B cell (primary cell): ENCODE data around the gene FBXO3.

Experiments
- EZH2 ChIP-seq: IDR thresholded peaks from 2 replicates; pipeline ENCODE4 v1.6.1; 2012; ENCODE audit warnings: borderline replicate concordance, low read depth, mild to moderate bottlenecking, moderate library complexity, low read length; ENCODE audit not compliant: insufficient read depth, poor library complexity, severe bottlenecking
- TF ChIP-seq, protein P1 (sequence below): fragments of 200-600 bp; IDR thresholded peaks from one replicate; pipeline ENCODE4 v1.8.0; 2022; ENCODE audit warnings: antibody characterized with exemption, mild to moderate bottlenecking

DNA sequence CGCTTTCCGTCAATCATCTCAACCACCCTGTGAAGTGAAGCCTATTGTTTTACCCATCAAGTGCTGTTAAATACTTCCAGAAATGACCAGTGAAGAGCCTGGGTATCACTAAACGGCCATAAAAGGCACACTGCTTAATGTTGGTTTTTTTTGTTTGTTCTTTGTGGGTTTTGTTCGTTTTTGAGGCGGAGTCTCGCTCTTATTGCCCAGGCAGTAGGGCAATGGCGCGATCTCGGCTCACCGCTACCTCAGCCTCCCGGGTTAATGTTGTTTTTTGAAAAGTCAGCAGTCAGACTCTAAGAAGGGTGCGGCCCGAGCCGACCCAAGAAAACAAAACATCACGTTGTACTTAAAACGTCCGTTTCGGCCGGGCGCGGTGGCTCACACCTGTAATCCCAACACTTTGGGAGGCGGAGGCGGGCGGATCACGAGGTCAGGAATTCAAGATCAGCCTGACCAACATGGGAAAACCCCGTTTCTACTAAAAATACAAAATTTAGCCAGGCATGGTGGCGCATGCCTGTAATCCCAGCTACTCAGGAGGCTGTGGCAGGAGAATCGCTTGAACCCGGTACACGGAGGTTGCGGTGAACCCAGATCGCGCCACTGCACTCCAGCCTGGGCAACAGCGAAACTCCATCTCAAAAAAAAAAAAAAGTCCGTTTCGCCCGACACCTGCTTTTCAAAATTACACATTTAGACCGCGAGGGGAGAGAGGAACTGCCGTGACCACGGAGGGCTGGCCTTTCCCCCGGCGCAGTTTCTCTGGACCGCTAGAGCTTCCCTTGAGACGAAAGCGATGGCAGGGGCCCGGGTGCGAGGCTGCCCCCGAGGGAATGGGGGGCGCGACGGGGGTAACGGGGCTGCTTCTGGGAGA, 38.8 kb downstream of the FBXO3 start:
- TF ChIP-seq EZH2, result no peak
- TF ChIP-seq, protein P1, sequence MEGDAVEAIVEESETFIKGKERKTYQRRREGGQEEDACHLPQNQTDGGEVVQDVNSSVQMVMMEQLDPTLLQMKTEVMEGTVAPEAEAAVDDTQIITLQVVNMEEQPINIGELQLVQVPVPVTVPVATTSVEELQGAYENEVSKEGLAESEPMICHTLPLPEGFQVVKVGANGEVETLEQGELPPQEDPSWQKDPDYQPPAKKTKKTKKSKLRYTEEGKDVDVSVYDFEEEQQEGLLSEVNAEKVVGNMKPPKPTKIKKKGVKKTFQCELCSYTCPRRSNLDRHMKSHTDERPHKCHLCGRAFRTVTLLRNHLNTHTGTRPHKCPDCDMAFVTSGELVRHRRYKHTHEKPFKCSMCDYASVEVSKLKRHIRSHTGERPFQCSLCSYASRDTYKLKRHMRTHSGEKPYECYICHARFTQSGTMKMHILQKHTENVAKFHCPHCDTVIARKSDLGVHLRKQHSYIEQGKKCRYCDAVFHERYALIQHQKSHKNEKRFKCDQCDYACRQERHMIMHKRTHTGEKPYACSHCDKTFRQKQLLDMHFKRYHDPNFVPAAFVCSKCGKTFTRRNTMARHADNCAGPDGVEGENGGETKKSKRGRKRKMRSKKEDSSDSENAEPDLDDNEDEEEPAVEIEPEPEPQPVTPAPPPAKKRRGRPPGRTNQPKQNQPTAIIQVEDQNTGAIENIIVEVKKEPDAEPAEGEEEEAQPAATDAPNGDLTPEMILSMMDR, result peak; percentile 21
